GM21737 (cell line): ENCODE results near the gene DCC.

Experiments used
- ATAC-seq: cut with Tn5 transposase; IDR thresholded peaks from one replicate; pipeline ENCODE4 v1.9.1; 2021; ENCODE audit warnings: mild to moderate bottlenecking, moderate library complexity; ENCODE audit not compliant: unreplicated experiment

The DCC gene

GRCh38 chr18:52897611-52898484 is 557.9 kb downstream of the DCC start:
- no peak for ATAC-seq

DNA sequence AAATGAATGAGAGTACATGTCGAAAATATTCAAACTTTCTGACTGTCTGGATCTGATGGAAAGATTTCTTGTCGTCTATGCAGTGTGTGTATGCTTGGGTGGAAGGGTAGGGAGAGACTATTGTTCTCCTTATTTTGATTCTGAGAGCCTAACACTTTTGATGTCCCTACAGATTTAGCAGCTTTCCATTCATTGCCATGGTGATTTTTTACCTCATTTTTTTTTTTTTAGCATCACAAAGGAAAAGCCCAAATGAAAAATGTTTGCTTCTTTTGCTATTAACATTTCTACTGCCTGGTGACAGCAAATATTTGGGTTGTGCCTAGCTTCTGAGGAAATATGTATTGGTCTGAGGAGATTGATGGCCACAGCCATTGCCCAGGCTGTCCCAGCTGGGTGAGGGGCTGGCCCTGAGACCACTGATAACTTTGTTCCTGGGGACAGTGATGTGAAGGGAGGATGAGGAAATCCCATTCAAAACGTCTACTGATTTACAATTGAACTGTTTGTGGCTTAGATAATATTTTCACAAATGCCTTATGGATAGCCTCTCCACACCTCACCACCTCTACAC is 558.6 kb downstream of the DCC start:
- ATAC-seq, result no peak

DNA sequence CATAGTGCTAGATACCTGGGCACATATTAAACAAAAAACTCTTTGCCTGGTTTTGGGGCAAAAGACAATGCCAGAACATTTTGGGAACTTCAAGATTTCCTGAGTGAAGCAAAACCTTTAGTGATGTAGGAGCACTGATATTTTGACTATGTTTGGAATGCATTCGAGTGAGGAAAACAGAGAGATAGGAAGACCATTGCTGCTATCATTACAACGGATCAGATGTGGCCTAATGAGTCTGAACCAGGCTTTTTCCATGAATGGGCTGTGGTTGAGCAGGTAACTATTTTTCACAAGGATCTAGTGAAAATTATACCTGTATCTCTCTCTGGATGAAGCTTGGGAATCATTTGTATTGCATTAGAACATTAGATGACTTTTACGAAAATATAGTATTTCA is 562.2 kb downstream of the DCC start:
- no peak for ATAC-seq

DNA sequence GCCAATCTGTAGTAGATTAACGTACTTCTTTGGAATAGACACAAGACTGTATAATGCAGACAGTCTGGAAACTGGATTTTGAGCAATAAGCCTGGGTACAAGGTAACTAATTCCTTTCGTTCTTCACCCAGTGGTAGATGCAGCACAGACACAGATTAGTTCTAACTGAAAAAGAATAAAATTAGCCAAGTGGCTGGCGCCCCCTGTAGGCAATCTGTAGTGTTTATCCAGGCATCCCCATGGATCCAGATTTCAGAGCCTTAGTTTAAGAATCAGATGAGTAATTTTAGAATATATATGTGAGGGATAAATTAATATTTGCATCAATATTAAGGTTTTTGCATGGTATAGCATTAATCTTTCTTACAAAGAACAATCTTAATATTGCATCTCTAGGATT is 563.9 kb downstream of the DCC start:
- no peak for ATAC-seq

GRCh38 chr18:52907543-52908308 is 567.7 kb downstream of the DCC start:
- ATAC-seq, result no peak

- no peak for ATAC-seq
Observed at GRCh38 chr18:52914148-52914547, 574.2 kb downstream of the DCC start.

- ATAC-seq, result no peak
Observed at GRCh38 chr18:52920665-52921064, 580.7 kb downstream of the DCC start.

DNA sequence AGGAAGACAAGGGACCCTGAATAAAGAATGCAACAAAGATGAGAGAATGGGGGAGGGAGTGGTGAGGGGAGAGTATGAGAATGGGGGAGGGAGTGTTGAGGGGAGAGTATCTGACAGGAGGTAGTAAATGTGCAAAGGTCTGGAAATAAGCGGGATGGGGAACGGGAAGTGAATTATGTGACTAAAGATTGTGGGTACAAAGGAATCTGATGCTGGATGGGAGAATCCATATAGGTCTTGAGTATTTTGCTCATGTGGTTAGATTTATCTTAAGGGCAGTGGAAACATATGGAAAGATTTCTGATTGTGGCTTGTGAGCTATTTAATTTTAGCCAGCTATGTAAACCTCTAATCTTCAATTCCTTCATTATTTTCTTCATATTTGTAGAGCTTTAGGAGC is 593.4 kb downstream of the DCC start:
- no peak for ATAC-seq

- no peak for ATAC-seq
Observed at GRCh38 chr18:52936931-52937330, 596.9 kb downstream of the DCC start.

GRCh38 chr18:52937840-52938239 is 597.8 kb downstream of the DCC start:
- no peak for ATAC-seq

DNA sequence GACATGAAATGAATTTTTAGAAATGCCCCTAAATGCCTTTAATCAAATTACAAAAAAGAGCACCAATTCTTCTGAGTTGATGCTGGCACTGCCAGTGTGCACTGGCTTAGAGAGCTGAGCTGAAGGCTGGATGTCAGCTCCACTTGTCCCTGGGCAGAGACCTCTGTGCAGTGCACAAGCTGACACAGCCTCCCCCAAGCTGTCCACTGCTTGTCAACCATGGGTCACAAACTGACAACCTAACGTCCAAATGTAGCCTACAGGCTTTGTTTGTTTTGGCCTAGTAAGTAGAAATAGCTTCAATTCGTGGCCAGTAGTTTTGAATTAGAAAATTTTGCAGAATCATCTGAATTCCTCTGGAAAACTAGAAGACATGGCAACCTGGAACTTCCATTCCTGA is 605.6 kb downstream of the DCC start:
- ATAC-seq, result no peak

- no peak for ATAC-seq
Observed at GRCh38 chr18:52948868-52949444, 609.0 kb downstream of the DCC start.

DNA sequence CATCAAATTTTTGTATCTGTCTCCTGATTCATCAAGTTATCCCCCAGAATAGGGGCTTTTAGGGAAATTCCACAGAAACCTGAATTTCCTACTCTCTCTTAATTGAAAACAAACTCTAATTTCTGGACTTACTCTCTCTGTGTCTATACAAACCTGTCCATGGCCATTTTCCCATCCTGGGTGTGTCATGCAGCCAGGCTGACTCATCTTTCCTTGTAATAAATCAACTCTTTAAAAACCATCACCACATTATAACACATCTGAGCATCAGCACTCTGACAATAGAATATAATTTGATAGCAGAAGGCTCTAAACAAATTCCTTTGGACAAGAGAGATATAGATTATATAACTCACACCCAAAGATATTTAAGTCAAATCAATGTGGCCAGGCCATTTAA is 610.2 kb downstream of the DCC start:
- no peak for ATAC-seq

DNA sequence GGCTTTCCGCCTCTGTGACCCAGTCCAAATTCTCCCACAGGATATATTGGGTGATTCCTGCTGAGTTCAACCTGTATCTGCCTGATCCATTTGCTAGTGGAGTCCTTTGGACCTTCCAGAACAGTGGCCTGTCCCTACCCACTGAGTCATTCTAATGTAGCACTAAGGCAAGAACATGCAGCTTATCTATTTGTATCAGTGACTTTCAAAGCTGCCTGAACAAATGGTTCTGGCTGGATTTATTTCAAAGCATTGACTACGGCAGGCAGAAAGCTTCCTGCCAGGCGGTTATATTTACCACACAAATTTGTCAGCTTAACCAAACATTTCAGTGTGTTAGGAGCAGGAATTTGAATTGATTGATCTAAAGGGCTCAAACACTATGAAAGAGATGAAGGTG is 613.4 kb downstream of the DCC start:
- no peak for ATAC-seq

DNA sequence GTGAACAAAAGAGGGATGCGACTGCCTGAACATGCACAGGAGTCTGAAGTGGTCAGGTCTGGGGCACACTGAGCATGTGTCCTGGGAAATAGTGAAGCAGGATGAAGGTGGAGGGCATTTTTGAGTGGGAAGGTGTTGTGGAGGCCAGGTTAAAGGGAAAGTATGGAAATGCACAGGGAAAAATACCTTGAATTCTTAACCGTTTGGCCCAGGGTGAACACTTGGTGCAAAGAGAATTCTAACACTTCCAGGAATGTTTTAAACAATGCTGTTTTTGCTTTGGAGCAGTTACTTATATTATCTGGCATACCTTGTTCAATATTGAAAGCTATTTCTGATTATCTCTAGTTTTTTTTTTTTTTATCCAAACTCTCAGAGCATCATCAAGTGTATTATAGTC is 623.5 kb downstream of the DCC start:
- ATAC-seq, result no peak

DNA sequence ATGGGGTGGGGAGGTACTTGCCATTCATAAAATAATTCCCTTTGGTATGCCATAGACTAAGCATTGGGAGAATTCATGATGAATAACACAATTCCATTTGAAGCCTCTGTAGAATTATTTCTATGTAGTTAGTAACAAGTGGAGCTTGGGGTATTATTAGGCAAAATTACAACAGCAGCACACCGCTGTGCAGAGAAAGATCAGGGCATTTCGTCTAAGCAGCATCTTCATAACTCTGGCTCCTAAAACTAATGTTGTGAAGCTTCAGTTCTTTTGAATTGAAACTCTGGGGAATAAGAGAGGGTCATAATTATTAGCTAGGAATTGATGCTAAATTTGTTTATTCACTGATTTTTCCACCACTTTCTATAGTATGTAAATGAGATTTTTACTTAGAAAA is 630.7 kb downstream of the DCC start:
- no peak for ATAC-seq

DNA sequence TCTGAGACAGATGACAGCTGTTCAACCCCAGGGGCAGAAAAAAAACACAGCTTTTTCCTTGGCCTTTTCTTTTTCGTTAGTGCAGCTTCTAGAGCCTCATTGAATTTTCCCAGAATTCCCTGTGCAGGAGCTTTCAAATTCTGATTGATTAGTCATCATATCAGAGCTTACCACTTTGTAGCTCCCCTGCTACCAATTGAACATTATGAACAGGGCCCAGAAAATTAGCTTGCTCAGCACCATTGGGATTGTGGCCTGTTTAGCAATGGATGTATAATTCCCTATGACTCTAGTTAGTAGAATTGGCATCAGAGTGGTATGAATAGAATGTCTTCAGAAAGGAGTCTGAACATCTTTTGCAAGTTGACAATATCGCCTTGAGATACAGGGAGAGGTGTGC is 631.1 kb downstream of the DCC start:
- no peak for ATAC-seq

DNA sequence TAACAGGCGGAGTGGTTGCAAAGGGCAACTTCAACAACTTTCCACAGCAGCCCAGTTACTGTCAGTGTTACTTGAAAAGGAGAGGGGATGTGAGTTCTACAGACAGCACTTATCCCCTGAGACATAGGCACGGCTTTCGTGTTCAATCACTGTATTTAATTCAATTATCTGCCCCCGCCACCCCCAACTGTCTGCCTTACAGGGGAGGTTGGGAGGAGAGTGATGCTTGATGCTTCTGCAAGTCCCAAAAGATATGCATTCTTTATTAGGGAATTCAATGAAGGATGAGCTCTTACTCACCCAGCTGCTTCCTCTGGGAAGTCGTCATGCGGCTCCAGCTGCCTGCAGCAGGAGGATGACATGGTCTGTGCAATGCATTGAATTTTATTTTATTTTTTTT is 639.9 kb downstream of the DCC start:
- no peak for ATAC-seq

- no peak for ATAC-seq
Observed at GRCh38 chr18:52991246-52991645, 651.2 kb downstream of the DCC start.

GRCh38 chr18:52992041-52992440 is 652.0 kb downstream of the DCC start:
- no peak for ATAC-seq

GRCh38 chr18:52995875-52996274 is 655.9 kb downstream of the DCC start:
- ATAC-seq, result no peak

GRCh38 chr18:52999633-53000032 is 659.6 kb downstream of the DCC start:
- no peak for ATAC-seq
